Upper lobe of left lung (tissue), 4 donors: ENCODE measurements around the gene MEX3B.

Experiments
- EP300 ChIP-seq, 4 donors: sonication (generic); formaldehyde crosslinking; IDR thresholded peaks; one replicate each; pipeline ENCODE4 v1.5.1; 2017; ENCODE audit warnings: antibody characterized with exemption in 4 of 4, control low read depth in 2 of 4
- POLR2A ChIP-seq, 4 donors: fragments of 450-650 bp; IDR thresholded peaks; one replicate each; pipeline ENCODE4 v1.5.1; 2016 to 2017; ENCODE audit warnings: antibody characterized with exemption in 4 of 4, mild to moderate bottlenecking in 2 of 4
- POLR2AphosphoS5 ChIP-seq, 2 donors: sonication (generic); formaldehyde crosslinking; IDR thresholded peaks; one replicate each; pipeline ENCODE4 v1.5.1; 2017; ENCODE audit warnings: antibody characterized with exemption in 2 of 2
- TF ChIP-seq, protein P1 (sequence below), 6 experiments: fragments of 450-650 bp in 4 of 6; fragments of 200-600 bp in 2 of 6; sonication (generic) in 2 of 6; IDR thresholded peaks; one replicate each; pipeline ENCODE4 v1.5.1; 2016 to 2019; ENCODE audit warnings: antibody characterized with exemption in 6 of 6

- TF ChIP-seq, protein P1, sequence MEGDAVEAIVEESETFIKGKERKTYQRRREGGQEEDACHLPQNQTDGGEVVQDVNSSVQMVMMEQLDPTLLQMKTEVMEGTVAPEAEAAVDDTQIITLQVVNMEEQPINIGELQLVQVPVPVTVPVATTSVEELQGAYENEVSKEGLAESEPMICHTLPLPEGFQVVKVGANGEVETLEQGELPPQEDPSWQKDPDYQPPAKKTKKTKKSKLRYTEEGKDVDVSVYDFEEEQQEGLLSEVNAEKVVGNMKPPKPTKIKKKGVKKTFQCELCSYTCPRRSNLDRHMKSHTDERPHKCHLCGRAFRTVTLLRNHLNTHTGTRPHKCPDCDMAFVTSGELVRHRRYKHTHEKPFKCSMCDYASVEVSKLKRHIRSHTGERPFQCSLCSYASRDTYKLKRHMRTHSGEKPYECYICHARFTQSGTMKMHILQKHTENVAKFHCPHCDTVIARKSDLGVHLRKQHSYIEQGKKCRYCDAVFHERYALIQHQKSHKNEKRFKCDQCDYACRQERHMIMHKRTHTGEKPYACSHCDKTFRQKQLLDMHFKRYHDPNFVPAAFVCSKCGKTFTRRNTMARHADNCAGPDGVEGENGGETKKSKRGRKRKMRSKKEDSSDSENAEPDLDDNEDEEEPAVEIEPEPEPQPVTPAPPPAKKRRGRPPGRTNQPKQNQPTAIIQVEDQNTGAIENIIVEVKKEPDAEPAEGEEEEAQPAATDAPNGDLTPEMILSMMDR (IDR thresholded peaks at IDR 0.05): no peak
- no peak for TF ChIP-seq POLR2A (IDR thresholded peaks at IDR 0.05)
- TF ChIP-seq POLR2AphosphoS5 (IDR thresholded peaks at IDR 0.05): no peak
- TF ChIP-seq EP300 (IDR thresholded peaks at IDR 0.05): no peak
Observed at GRCh38 chr15:82003916-82004315, 41.9 kb downstream of the MEX3B start.
